ENCODE results near the gene CTBP2.
"Not testable (repeated sequence)": the region's sequence is repeated elsewhere in the genome, so short reads cannot be mapped to it uniquely, and the experiment has no call there.

Gene CTBP2

DNA sequence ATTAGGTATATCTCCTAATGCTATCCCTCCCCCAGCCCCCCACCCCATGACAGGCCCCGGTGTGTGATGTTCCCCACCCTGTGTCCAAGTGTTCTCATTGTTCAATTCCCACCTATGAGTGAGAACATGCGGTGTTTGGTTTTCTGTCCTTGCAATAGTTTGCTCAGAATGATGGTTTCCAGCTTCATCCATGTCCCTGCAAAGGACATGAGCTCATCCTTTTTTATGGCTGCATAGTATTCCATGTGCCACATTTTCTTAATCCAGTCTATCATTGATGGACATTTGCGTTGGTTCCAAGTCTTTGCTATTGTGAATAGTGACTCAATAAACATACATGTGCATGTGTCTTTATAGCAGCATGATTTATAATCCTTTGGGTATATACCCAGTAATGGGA, 18.7 kb upstream of the CTBP2 start:
- not testable (repeated sequence) for DNase-seq

DNA sequence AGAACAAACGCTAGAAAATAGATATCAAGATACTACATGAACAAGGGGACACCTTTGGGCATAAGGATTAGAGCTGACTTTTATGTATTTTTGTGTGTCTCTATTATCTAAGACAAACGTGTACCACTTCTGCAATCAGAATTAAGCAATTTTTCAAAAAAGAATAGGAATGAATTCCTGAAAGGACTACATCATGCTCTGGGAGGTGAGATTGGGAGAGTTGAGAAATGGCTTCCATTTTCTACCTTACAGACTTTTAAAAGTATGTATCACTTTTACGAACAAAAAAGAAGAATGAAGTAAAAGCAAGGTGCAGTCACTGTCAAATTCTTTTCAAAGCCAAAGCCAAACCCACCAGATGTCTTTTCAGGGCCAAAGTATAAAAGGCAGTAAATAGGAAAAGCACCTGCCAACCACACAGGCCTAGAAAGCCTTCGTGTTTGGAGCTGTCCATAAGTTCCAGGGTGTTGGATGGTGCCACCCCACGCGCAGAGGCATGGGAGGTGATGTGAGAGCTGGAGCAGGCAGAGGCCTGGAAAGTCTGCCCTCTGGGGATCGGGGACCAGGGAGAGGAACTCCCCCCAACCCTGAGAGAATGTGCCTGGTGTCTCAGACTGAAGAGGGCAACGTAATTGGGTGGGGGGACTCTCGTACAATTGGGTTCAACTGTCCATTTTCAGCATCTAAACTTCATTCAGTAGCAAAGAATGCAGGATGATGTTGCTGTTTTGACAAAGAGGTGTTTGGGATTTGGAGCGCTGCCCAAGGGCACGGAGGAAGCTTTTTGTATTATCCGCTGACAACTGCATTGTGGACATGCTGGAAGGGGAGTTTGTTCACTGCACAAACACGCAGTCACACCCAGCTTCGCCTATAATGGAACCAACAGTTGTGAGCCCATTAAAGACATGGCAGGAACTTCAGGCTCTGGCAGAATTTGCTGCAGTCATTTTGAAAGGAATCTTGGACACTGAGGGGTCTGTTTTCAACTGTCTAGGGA, 17.6 kb upstream of the CTBP2 start:
- DNase-seq, result no peak

DNA sequence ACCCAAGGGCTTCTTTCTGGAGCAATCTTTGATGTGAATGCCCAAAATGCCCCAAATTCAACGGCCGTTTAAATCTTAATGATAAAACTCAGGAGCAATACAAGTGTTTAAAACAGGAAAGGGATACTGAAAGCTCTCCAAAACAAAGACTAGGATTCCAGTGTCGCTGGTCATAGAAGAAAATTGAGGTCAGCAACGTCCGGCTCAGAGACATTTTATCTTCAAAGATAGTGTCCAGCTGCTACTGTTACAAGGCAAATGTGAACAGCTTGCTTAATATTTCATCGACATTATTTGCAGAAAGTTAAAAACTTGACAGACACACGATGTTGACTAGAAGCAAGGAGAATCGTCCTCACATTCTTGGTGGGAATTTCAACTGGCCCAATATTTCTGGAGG, 15.4 kb upstream of the CTBP2 start:
- DNase-seq, result no peak

DNA sequence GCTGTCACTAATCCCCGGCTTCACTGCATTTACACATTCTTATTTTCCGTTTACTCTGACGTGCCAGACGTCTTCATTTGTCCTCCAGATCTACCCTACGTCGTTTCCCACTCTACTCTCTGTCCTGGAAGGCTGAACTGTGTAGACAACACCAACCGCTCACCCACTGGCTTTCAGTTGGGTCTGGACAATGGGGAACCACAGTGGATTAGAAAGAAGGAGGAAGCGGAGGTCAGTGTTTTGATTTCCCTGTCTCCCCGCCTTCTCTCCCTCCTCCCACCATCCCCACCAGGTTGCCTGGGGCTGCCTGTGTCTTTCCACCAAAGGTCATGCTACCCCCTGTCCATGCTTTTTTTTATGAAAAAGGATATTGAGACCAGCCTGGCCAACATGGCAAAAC, 14.0 kb upstream of the CTBP2 start:
- DNase-seq, result no peak

DNA sequence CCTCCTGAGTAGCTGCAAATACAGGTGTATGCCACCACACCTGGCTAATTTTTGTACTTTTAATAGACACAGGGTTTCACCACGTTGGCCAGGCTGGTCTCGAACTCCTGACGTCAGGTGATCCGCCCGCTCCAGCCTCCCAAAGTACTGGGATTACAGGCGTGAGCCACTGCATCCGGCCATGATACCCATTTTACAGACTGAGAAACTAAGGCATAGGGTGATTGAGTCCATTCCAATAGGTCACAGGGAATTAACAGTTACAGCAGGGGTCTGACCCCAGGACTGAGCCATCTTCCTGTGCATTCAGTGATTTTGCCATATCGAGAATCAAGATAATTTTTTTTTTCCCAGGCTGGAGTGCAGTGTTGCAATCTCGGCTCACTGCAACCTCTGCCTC, 12.3 kb upstream of the CTBP2 start:
- DNase-seq, result no peak

DNA sequence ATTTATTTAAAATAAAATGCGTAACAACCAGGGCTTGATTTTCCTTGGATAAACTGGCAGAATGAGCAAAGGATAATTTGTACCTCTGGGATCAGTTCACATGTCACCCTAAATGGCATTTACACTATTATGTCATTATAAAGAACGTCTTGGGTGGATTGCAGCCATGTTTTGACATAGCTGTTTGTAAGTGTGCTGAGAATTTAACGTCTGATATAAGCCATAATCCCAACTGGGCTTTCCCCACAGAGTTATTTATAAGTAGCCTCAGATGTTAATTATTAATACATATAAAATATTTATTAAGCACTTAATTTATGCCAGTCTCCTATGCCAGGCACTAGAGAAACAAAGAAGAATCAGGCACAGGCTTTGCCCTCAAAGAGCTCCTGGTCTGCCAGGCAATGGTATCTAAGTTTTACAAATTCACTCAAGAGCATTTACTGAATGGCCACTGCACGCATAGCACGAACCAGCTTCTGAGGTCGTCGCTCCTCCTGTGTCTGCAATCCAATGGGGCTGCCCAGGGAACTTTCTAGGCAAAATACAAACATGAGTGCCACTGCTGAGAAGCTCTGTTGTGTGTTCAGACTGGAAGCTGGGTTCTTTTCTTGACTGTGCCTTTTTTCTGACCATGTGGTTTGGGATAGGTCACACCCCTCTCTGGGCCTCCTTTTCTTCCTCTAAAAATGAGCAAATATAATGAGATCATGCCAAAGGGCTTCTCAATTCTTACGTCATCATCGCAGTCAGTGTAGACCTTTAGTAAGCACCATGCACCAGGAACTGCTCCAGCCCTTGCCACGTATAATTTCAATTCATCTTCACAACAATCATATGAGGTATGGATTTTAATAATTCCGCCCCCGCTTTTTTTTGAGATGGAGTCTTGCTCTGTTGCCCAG, 11.3 kb upstream of the CTBP2 start:
- no peak for DNase-seq

DNA sequence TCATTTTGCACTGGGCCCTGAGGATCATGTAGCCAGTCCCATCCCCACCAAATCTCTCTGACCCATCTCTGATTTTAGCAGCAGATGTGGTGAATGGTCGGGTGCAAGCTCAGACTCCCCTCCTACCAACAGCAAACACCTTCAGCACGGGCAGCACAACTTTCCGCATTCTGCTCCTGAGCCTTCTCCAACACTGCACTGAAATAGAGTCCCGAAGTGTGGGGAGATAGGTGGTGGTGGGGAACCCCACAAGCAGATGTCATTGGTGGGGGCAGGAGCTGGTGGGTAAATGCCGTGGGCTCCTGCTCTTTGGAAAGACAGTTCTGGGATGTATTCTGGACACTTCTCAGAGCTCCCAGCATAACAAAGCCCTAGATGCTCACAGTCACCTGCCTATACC, 9.6 kb upstream of the CTBP2 start:
- DNase-seq, result no peak

DNA sequence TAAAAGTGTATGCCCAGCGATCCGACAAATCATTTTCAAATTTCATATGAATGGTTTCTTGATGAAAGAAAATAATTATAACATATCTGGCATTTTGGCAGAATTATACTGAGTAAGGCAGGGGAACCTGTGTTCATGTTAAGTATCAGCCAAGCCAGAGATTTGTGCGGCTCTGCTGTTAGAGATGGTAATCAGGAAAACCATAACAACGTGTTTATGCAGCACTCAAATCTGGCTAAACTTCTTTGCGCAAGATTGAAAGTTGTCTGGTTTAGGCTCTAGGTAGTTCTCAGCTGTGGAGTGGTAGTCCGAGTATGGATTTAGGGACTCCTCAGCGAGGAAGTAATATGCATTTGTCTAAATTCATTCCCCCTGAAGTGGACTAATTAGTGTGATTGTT, 8.9 kb upstream of the CTBP2 start:
- DNase-seq, result no peak

DNA sequence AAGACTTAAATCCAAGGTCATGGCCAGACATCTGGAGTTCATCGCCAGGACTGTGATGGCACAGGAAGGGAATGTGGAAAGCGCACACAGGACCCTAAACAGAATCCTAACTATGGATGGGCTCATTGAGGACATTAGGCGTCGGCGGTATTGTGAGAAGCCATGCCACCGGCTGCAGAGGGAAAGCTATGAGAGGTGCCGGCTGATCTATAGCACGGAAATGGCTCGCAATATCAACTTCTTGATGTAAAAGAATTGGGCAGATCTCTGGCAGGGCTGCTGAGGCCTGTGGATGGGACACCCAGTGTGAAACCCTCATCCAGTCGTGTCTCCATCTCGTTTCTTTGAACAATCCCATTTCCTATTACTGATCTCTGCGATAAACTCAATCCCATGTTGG, 6.3 kb upstream of the CTBP2 start:
- DNase-seq, result no peak

DNA sequence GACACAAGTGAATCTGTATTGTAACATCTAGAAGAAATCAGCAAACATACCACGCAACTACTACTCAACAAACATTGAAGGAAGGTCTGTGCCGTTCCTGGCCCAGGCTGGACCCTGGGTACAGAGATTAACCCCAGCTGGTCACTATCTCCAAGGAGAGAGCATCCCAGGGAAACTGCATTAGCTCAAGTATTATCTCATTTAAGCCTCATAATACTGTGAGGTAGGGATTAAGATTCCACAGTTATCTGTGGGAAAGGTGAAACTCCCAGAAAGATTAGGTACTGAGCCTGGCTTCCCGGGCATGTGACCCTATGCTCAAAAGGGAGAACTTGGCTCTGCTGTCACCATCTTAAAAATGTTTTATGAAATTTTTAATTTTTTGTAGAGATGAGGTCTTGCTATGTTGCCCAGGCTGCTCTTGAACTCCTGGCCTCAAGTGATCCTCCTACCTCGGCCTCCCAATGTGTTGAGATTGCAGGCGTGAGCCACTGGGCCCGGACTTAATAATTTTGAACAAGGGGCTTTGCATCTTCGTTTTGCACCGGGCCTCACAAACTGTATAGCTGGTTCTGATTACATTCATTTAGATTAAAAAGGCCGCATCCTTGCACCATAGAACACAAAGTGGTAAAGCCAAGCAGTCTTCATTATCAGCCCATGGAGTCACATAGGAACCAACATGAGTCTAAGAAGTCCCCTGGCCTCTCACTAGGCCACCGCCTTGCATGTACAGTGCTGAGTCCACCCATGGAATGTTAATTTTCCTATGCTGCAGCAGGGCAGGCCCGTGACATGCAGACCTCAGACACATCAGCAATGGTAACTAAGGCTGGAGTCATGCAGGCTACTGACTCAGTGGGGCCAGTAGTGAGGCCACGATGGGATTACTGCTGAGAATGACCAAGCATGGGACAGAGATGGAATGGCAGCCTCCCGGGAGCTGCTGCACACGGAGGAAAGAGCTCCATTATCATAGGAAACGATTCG, 5.5 kb upstream of the CTBP2 start:
- no peak for DNase-seq

DNA sequence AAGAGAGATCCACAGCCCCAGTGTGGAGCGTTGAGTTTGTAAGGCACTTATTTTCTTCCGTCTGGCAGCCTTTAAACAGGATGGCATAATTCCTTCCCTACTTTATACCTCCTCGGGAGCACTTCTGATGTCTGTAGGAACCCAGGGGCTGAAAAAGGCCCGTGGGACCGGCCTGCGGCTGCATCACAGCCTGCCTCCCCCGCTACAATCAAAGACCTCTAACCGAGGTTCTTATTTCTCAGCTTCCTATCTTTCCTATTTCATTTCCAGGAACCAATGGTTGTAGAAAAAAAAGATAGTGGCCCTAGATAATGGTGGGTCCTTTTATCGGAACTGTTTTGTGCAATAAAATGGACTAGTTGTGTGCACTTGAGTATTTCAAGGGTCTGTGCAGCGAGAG, 4.1 kb upstream of the CTBP2 start:
- no peak for DNase-seq

DNA sequence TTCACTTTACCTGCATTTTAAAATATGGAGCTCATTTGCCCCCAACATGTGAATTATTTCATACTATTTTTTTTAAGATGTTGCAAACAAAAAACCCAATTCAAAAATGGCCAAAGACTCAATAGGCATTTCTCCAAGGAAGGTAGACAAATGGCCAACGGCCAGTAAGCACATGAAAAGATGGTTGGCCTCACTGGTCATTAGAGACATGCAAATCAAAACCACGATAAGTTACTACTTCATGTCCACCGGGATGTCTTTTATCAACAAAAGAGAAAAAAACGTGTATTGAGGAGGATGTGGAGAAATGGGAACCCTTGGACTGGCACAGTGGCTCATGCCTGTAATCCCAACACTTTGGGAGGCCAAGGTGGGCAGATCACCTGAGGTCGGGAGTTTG, 3.4 kb upstream of the CTBP2 start:
- DNase-seq, result no peak

DNA sequence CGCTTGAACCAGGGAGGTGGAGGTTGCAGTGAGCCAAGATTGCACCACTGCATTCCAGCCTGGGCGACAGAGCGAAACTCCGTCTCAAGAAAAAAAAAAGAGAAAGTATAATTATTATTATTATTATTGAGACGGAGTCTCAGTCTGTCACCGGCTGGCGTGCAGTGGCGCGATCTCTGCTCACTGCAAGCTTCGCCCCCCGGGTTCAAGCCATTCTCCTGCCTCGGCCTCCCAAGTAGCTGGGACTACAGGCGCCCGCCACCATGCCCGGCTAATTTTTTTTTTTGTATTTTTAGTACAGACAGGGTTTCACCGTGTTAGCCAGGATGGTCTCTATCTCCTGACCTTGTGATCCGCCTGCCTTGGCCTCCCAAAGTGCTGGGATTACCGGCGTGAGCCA, 2.9 kb upstream of the CTBP2 start:
- DNase-seq, result not testable (repeated sequence)

DNA sequence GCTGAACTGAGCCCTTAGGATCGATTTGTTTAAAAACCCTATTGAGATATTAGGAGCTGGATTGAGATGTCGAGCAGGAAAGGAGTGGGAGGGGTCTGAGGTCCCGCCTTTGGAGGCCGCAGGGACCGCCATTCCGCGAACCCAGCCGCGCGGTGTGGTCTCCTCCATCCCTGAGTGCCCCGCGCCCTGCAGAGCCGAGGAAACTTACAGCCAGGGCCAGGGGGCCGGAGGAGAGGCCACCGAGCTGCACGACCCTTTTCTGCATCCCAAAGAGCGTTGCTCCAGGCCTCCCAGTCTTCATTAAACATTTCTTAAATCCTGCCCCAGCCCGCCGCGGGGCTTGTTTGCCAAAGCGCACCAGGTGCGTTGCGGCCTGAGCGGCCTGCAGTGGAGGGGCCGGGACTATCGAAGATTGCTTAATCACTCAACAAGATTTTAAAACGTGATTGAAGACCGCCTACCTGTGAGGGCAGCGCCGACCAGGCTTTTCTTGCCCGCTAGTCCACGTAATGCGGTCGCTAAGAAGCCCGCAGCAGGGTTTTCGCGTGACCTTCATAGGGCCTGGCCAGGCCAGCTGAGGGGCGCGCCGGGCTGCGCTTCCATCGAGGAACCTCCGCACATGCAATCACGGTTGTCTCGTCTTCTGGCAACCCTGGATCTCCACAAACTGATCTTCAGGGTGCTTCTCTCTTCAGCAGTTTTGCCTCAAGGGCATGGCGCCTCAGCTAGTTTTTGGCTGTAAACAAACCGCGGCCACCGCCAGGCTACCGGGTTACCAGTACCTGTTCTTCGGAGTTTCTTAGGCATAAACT, 2.0 kb upstream of the CTBP2 start:
- DNase-seq, result no peak

DNA sequence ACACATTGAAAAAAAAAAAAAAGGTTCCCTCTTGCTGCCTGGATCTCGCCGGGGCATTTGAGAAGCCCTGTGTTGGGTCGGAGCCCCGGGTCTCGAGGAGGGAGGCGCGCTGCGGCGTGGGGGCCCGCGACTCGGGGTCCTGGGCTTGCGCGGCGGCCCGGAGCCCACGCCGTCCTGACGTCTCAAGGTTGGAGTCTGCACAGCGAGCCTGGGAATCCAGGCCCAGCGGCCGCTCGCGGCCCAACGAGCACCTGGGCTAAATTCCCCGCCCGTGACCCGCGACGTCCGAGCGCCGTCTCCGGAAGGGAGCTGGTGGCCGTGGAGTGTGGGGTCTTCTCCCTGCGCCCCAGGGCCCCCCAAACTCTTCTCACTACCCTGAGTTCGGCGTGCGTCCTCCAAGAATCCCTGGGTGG, 1.4 kb upstream of the CTBP2 start:
- DNase-seq, result no peak

DNA sequence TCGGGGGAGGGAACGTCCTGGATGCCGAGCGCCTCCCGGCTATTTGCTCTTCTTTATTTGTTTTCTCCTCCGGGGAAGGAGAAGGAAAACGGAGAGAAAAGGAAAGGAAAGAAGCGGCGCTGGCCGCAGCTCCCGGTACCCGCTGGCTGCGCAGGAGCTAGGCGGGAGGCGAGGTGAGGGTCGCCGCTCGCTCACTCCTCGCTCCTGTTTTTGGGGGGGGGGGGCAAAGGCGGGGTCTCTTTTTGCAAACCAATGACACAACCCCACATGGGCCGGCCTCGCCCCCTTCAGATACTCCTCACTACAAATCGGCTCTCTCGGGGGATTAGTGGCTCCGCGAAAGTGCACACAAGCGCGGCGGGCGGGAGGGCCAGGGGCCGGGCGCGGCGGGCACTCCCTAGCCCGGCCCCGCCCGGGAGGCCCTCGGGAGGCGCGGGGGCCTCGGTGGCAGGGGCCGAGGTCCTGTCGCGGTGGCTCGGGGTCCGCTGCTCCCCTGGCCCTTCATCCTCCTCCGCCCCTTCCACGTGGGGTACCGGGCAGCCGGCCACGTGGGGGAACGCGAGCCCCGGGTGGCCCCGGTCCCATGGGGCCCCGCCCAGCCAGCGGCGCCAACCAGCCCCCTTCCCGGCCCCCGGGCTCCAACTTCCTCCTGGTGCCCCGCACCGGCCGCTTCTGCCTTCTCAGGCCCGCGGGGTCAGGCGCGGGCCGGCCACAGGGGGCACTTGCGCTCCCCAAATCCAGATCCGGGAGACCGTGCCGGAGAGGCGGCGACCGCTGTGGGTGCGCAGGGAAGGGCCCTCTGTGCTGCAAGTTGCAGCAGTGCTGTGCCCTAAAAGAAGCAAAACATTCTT, 718 bp upstream of the CTBP2 start:
- DNase-seq, result peak; percentile 27 to 36

DNA sequence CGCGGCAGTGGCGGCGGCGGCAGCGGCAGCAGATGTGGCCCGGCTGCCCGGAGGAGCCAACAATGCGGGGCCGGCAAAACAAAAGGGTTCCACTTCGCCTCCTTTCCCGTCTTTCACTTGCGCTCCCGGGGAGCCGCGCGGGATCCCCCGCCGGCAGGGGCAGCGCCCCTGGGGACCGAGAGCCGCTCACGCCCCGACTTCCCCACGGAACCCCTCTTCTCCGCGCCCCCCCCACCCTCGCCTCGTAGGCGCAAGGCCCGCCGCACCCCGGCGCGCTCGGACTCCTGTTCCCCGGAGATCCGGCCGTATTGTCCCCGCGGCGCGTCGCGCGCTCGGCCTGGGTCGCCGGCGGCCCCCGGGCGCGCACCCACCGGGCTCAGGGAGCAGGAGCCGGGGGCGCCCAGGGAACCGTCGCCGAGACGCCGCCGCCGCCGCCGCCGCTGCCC, 854 bp downstream of the CTBP2 start:
- DNase-seq, result no peak

DNA sequence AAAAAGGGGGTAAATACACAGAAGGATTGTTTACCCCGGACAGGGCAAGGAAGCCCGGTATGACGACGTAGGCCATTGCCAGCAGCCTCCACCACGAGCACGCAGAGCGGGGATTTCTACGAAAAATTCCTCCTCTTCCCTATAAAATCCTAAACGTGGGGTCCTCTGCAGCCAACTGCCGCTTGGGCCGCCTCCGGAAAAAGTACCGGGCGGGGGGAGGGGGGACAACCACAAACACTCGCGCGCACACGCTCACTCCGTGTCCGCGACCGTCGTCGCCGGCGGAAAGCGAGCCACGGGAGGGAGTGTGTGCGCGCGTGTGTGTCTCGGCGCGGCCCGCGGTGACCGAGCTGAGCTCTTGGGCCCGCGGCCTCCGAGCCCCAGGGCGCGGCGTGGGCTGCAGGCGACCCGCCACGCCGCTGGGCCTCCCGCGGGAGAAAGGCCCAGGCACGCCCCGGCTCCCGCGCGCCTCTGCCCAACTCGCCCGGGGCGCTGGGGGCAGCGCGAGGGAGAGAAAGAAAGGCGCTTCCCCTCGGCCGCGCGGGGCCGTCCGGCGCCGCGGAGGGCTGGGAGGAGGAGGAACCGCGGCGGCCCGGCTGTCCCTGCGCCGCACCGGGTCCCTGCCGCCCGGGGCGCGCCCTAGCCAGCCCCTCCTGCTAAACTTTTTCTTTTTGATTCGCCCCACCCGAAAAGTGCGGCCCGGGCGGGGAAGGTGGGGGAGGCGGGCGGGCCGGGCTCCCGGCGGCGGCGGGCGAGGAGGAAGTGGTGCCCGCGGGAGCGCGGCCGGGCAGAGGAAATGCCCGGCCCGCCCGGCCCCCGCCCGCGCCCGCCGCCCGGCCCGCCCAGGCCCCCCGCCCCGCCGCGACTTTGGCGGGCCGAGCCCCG, 1.5 kb downstream of the CTBP2 start:
- no peak for DNase-seq

DNA sequence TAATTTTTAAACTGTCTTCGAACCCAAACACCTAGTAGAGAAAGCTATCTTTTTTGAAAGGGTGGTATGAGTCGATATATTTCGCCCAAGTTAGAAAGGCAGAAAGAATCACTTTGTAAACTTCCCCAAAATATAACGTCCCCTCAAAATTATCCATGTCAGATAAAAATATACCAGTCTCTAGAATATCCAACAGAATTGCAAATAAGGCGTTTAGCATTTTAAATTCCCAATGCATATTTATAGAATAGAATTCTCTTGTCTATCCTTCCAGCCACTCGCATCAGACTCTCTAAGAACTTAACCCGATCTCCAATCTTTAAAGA, 2.1 kb downstream of the CTBP2 start:
- DNase-seq, result no peak

DNA sequence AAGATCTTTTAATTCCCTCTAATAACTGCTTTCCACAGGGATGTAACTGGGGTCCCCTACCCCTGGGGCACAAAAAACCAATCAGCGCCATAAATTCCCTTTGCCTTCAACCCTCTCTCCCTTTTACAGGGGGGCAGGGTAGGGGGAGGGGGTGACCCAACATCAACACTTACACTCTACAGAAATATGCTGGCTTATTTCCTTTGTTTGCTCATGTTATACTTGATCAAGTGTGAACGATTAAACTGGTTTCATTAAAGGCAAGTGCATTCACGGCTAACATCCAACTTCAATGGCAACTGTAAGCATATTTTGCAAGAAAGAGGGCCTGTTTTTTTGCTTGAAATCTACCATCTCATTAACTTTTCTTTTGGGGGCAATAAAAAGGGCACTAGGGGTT, 2.9 kb downstream of the CTBP2 start:
- DNase-seq, result no peak
